SIG-M5 treated with dmso at 0.1 percent for 504 hours (cell line): ENCODE data around the gene SEMA5B.
A peak's percentile ranks its signal among the peaks of the same experiment; 100 is the strongest.

Source experiments
- DNase-seq: peaks from one replicate; lab custom pipeline; 2025; ENCODE audit not compliant: unreplicated experiment; lab: John Stamatoyannopoulos, UW

Gene SEMA5B

DNA sequence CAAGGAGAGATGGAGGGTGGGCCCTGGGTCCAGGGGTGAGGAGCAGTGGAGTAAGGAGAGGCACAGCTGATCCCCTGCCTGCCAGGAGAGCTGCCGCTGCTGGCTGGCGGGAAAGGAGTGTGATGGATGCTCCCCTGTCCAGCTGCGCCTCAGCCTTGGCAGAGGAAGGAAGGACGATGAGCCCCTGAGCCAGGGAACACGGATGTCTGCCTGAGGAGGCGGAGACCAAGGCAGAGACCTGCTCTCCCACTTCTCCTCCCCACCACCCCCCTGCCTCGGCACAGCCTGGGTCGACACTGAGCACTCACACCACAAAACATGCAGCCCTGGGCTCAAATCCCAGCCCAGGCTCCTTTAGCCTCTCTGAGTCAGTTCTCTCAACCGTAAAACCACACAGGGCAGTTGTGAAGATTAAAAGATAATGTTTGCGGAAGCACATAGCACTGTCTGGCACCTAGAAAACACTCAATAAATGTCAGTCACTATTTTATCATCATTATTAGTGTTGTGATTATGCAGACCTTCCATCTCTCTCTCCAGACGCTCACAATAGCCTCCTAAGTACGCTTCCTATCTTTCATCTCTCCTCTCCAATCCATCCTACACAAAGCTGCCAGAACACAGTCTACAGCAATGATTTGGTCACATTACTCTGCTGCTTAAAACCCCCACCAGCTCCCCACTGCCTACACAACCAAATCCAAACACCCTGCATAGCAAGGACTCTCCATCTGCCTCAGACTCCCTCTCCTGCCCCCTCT, 52.2 kb downstream of the SEMA5B start:
- peak; percentile 56 for DNase-seq

DNA sequence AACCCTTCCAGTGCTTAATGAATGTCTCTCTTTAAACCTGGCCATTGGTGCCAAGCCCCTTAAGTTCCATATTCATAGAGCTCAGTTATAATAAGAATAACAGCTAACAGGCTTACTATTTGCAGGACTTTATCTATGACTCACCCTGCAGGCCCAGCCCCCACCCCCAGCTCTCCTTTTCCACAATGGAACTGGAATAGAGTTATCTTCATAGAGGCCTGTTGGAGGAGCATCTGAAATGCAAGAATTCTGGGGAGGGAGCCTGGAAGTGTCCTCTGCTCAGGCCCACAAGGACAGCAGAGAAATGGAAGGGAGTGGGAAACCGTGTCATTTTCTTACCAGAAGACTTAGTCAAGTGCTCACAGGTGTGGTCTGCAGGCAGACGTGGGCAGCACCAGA, 52.8 kb downstream of the SEMA5B start:
- DNase-seq = no peak

DNA sequence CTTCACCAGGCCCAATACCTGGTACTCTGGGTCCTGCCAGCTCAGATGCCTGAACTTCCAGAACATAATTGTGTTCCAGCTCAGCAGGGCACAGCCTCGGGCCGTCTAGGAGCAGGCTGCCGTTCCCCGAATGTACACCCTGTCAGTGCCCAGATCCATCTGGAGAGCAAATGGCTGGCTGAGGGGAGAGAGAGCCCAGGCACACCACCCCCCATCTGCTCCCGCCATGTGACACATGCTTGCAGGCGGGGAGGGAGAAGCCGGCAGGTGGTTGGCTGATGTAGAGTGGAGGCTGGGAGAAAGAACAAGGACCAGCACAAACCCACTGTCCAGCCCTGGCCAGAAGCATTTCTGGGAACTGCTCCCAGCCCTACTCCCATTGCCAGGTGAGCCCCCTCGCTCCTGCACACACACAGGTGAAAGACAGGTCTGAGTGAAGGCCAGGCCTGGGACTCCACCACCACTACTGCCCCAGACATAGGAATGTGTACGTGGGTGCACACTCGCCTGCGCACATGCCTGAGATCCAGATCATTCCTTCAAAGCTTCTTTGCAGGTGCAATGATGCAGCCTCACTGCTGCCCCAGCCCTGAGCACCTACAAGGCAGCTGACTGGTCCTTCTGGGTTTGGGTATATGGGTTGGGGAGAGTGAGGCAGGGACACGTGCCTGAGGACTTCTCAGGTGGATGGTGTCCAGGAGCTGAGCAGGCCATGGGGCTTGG, 53.5 kb downstream of the SEMA5B start:
- DNase-seq = no peak

DNA sequence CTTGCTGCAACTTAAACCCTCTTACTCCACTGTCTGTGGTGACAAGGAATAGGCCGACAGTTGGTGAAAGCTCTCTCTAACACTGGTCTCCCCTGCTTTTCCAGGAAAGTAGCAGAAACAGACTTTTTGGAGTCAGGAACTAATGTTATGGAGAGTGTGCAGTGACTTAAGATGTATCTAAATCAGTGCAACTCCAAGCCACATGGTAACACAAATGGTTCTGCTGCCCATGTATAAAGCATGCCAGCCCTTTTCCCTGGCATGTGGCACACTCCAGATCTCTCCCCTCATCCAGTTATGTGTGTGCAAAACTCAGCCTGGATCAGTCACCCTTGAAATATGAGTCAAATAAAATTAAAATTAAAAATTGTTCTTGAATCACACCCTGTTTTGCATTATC, 55.4 kb downstream of the SEMA5B start:
- DNase-seq = no peak

DNA sequence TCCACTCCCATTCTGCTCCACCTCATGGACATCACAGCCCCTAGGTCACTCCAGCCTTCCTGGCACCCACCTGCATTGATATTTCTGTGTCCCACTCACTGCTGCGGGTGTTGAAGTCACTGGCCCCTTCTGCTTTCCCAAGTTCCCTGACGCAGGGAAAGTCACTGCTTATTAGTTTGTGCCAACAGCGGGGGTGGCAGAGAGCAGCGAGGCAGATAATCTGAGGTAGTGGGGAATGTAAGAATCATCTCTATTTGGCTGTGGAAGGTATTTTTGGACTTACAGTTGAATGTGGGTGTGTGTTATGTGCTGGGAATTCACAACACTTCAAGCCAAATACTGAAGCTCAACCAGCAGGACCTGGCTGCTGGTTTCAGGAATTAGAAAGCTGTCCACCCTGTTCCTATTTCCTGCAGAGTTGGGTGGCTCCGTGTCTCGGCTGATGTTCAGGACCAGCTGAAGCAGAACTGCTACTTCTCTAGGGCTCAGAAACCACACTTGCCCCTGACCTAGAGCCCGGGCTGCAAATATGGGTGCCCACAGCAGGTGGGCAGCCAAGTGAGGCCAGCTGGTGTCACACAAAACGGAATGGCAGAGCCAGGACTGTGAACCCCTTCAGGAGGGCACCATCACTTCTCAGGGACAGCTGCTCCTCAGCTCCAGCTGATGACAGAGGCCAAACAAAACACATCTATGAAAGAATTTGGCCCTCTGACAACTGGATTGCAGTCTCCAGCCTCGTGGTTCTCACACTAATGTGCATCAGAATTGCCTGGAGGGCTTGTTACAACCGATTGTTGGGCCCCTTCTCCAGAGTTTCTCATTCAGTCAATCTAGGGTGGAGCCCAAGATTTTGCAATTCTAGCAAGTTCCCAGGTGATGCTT, 57.7 kb downstream of the SEMA5B start:
- no peak for DNase-seq

DNA sequence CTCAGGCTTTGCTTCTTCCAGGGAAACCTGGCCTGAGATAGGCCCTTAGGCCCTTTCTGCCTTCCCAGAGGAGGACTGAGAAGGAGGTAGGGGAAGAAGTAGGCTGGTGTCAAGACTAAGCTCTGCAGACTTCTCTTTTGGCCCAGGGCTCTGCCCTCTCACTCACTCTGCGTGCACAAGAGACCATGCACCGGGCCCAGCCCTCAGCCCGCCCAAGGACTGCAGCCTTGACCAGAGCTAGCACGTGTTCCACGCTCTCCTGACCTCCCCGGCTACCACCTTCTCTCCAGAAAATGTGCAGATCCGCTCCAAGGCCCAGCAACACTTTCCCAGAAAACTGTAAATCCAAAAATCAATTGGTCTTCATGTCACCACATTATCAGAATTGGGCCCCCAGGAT, 59.8 kb downstream of the SEMA5B start:
- no peak for DNase-seq

DNA sequence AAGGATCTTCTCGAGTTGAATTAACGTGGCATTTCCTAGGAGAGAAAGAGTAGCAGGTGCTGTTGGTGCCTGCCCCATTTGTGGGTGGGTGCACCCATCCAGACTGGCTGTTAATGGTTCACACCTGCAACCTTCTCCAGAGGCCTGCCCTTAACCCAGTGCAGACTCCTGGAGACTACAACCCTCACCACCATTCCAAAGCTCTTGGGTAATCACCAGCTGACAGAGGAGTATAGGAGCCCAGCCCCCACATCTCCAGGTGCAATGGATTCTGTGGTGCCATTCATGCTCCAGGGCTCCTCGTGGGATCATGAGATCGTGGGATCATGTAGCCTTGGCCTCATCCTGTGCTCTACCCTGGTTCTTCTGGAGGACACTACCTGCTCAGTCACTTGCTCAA, 60.2 kb downstream of the SEMA5B start:
- DNase-seq = no peak

DNA sequence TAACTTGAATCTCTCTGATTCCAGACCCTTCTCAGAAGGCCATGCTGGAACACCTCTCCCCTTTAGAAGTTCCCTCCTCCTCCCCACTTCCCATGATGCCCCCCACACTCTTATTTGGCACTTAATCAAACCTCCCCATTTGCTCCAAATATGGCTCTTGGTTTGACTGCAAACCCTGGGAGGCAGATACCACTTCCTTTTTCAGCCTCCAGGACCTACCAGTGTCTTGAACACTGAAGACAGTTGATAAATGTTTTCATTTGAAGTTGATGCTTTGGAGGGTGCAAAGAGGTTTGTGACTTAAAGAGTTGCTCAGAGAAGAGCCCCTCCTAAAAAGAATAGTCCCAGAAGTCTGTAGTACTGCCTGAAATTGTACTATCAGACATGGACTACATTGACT, 61.5 kb downstream of the SEMA5B start:
- DNase-seq = no peak

DNA sequence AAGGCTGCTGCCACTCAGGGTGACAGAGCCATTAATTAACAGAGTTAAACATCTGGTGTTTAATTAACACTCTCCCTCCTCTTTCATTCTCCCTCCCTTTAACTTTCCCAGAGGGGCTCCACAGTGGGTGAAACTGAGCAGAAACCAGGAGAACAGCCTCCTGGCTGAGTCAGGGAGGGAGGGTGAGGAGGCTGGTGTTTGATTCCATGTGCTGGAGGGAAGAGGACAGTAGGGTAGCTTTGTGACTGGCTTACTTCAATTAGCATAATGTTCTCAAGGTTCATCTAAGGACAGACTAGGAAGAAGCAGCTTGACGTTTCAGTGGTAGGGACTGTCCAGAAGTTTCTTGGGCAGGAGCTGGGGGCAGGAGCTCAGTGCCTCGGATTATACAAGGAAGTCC, 62.8 kb downstream of the SEMA5B start:
- DNase-seq = no peak

DNA sequence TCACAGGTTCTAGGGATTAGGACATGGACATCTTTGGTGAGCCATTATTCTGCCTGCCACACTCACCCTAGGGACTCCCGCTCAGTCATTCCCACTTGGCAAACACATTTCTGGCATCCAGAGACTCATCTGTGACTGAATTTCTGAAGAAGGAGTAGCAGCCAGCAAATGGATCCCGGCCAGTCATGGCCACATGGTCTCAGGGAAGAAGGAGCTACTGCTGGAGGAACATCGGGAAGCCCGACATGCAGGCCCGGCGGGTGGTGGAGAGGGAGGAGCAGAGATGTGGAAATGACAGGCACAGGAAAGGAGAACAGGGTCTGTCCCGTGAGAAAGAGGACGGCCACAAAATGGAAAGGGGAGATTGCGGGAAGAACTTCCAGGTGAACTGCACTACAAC, 65.4 kb downstream of the SEMA5B start:
- DNase-seq = no peak

DNA sequence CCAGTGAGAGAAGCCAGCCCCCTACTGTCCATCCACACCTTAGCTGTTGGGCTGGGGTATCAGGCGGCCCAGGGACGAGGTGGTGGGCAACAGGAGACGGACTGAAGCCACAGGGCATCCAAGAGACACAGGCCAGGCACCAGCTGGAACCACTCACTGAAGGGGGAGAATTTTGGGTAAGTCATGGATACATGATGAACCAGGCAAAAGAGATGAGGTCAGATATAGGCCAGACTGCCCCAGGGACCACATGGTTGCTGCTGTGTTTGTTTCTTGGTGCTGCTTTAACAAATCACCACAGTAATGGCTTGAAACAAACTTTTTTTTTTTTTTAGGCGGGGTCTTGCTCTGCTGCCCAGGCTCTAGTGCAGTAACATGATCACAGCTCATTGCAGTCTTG, 66.4 kb downstream of the SEMA5B start:
- DNase-seq = no peak

DNA sequence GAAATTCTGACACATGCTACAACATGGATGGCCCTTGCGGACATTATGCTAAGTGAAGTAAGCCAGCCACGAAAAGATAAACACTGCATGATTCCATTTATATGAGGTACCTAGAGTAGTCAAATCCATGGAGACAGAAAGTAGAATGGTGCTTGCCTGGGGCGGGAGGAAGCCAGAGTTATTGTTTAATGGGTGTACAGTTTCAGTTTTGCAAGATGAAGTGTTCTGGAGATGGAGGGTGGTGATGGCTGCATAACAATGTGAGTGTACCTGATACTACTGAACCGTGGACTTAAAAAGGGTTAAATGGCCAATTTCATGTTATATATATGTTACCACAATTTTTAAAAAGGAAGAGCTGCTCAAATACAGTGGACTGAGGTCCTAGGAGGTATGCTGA, 66.9 kb downstream of the SEMA5B start:
- no peak for DNase-seq

DNA sequence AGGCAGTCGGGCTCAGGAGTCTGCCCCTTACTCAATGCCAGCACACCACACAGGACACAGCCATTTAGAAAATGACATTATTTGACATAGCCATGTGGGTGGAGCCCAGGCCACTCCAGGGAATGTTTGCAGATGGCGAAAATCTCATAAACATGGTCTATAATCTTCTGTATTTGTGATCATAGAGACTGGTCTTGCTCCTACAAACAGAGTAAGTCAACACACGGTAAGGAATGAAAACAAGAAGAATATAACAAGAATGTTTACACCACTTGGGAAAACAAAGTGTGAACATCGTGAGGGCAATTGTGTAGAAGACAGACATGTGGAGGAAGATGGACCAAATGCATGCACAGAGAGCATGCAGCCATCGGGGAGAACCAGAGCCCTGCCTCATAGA, 68.2 kb downstream of the SEMA5B start:
- DNase-seq = no peak

DNA sequence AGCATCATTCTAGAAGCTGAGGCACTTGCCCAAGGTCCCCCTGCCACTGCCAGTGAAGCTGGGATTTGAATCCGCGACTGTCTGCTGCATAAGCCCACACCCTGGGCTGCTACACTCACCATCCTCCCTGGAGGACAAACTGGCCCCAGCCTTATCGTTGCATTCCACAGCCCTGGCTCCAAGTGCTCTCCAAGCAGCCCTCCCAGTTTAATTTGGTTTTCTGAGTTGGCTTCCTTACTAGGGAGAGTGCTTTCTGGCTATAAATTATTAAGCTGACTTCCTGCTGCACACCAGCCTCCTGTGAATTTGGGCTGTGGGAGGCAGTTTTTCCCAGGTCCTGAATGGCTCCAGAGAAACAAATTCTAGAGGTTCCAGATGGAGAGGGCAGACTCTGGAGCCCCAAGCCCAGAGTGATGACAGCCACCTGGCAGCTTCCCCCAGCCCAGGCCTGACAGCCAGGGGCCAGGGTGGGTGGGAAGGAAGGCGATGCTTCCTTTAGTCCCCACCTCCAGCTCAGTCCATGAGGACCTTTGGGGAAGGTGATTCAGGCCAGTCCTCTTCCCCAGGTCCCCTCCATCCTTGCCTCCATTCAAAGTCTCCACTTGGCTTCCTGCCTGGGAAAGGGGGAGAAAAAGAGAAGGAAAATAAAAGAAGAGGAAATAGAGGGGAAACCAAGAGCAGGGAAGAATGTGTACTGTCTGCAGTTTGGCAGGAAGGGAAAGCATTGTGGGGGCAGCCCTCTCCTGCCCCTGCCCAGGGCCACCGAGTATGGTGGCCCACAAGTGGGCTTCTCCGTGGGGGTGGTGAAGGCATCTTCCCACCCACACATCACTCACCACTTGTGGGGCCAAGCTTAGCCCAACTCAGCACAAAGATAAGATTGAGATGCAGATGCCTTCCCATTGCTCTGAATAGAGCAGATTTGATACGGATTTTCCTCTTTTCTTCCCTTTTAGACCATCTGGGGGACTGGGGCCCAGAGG, 69.6 kb downstream of the SEMA5B start:
- no peak for DNase-seq

DNA sequence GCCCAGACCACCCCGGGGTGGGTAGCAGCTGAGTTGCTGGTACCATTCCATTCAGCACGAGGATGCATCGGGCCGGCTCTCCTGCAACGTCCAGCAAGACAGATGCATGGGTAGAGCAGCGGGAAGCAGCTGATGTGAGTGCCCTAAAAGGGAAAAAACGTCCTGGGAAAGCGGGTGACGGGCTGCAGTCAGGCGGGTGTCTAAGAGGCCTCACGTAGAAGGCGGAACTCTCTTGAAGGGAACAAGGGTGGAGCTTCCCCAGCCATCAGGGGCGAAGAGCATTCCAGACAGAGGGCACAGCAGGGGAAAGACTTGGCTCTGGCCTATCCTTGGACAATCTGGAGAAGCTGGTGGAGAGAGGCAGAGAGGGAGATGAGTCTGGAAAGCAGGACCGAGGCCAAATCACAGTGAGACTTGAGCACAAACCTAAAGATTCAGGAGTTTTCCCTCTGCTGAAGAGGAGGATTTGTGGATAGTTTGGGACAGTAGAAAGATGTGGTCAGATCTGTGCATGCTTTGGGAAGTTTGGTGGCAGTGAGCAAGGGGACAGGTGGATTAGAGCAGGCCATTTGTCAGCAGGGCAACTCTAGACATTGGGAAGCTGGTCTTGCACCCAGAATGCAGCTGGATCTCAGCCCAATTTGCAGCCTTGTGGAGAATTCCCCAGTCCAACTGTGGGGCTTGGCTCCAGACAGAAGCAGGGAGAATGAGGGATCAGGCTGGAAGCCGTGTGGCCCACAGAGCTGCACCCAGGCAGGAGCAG, 70.7 kb downstream of the SEMA5B start:
- no peak for DNase-seq

DNA sequence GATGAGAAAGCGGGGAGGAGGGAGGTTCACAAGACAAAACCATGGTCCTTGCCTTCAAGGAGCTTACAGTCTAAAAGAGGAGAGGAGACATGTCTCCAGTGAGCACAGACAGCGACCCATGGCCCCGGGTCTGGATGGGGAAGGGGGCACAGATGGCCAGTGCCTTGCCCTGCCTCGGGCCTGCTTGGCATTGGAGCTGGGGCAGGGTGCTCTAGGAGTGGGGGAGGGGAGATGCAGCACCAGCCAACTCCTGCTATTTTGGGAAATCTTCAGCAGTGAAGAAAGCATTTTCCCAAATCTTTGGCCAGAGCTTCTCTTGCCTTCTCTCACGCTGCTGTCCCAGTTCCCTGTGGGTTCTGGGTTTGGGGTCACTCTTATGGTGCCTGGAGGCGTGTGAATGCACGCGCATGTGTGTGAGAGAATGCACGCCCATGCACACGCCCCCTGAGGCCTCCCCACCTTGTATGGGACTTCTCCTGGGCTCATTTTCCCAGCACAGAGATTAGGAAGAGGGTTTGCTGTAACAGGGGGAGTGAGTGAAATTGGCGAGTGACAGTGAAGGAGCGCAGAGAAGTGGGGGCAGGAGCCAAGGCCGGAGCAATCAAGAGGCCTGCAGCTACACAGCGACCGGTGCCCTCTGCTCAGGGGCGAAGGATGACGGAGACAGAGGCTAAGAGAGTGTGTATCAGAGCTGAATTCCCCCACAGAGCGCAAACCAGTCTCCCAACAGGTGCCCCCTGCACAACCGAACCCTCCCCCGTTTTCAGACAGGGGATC, 71.5 kb downstream of the SEMA5B start:
- DNase-seq = no peak

DNA sequence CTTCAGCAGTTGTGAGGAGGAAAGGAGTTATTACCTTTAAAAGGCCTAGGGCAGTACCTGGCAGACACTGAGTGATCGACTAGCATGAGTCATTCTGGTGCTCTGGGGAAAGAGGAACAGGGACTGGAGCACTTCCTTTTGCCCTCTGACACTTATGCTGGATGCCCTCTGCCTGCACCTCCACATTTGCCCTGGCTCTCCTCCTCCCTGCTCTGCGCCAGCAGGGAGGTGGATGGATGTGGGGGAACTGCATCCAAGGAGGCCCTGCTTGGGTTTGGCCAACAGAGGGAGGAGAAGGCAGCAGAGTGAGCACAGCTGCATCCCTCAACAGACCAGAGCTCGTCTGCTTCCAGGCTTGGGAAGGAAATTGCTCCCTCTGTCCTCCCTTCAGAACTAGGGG, 75.0 kb downstream of the SEMA5B start:
- peak; percentile 79 for DNase-seq

DNA sequence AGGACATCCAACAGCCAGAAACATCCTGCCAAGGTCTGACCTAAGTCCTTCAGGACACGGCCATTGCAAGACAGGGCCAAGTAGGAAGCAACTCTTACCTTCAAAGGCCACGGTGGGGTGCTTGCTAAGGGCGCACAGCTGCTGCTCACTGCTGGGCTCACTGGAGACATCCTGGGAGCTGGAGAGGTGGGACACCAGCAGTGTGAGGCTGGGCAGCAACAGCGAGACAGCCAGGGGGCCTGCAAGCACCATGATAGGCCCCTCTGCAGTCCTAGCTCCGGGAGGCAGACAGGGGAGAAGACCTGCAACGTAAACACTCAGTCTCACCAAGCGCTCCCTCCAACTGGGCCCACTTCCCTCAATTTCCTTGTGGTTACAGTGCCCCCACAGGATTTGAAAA, 79.2 kb downstream of the SEMA5B start:
- DNase-seq = no peak

DNA sequence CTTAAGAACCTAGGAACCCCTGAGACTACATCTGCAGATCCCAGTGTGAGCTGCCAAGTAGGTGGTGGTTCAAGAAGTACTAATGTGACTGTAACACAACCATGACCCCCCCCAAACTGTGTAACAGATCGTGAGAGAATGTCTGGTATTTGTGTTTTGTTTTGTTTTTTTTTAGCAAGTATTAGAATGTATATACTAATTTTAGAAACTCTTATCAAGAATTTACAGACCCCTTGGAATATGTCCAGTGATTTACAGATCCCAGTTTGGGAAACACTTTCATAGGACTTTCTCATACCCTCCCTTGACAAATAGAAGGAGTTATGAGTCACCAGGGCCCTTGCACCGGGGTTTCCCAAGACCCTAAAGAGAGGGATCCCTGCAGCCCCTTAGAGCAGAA, 79.8 kb downstream of the SEMA5B start:
- no peak for DNase-seq
